K562 (cell line): ENCODE measurements around the gene CEBPB. TPM values are rescaled to one million over a fixed set of nuclear protein-coding genes. Genes with fewer than 3 reads are reported as not detected.
A peak's percentile ranks its signal among the peaks of the same experiment; 100 is the strongest.

Source experiments
- BACH1 ChIP-seq: fragments of 200-800 bp; sonication (Bioruptor generic); IDR thresholded peaks from 2 replicates; pipeline ENCODE4 v1.6.1; 2016; ENCODE audit warnings: missing genetic modification characterization, missing compliant biosample characterization
- CREB1 ChIP-seq, 2 experiments: sonication (generic) in 1 of 2; formaldehyde crosslinking in 1 of 2; IDR thresholded peaks; 2 replicates each; pipeline versions ENCODE4 v1.6.1 to v1.8.0; 2012 to 2022; ENCODE audit warnings: inconsistent platforms in 1 of 2, mild to moderate bottlenecking in 1 of 2, missing genetic modification reagents in 1 of 2, moderate library complexity in 1 of 2
- CTBP1 ChIP-seq: fragments of 450-650 bp; IDR thresholded peaks from 2 replicates; pipeline ENCODE4 v1.6.1; 2016; ENCODE audit warnings: borderline replicate concordance
- DMBX1 ChIP-seq: fragments of 250-450 bp; sonication (Bioruptor Pico); IDR thresholded peaks from 2 replicates; pipeline ENCODE4 v1.8.0; 2022; ENCODE audit warnings: inconsistent platforms, mild to moderate bottlenecking, moderate library complexity, borderline replicate concordance
- FOSL1 ChIP-seq: fragments of 200-800 bp; sonication (Bioruptor generic); conservative IDR thresholded peaks from 2 replicates; pipeline ENCODE4 v1.6.1; 2016; ENCODE audit warnings: missing genetic modification characterization, missing compliant biosample characterization
- HCFC1 ChIP-seq: IDR thresholded peaks from 2 replicates; pipeline ENCODE4 v1.6.1; 2012; ENCODE audit warnings: low read depth, low read length, improper control_type of control experiment
- KAT7 ChIP-seq: sonication (generic); formaldehyde crosslinking; IDR thresholded peaks from 2 replicates; pipeline ENCODE4 v1.8.0; 2022; ENCODE audit warnings: missing genetic modification reagents, mild to moderate bottlenecking, borderline replicate concordance
- KHSRP ChIP-seq: fragments of 450-650 bp; IDR thresholded peaks from 2 replicates; pipeline ENCODE4 v1.6.1; 2017
- MECOM ChIP-seq: fragments of 250-450 bp; sonication (Bioruptor Pico); IDR thresholded peaks from 2 replicates; pipeline ENCODE4 v1.8.0; 2022; ENCODE audit warnings: inconsistent platforms
- POLR2B ChIP-seq: fragments of 450-650 bp; IDR thresholded peaks from 2 replicates; pipeline ENCODE4 v1.6.1; 2018; ENCODE audit warnings: low read depth; ENCODE audit not compliant: partially characterized antibody
- RAD51 ChIP-seq: fragments of 450-650 bp; IDR thresholded peaks from 2 replicates; pipeline ENCODE4 v1.7.1; 2016; ENCODE audit warnings: low read depth, mild to moderate bottlenecking, borderline replicate concordance
- TAF7 ChIP-seq: fragments of 450-650 bp; IDR thresholded peaks from 2 replicates; pipeline ENCODE4 v1.6.1; 2016; ENCODE audit warnings: missing genetic modification characterization, missing compliant biosample characterization
- ZNF584 ChIP-seq: fragments of 200-800 bp; sonication (Bioruptor generic); IDR thresholded peaks from 2 replicates; pipeline ENCODE4 v1.6.1; 2016; ENCODE audit warnings: low read depth, mild to moderate bottlenecking, missing genetic modification characterization, missing compliant biosample characterization
- polyA plus RNA-seq, 8 experiments: library from polyadenylated mRNA; depleted of rRNA in 4 of 8; stranded (reverse) in 5 of 8; unstranded in 3 of 8; fragments of >200 nt; fragmentation: Nextera tagmentation in 2 of 8; fragmentation: Illumina TruSeq in 1 of 8; extraction: Ambion mirVana in 2 of 8; extraction: Trizol in 1 of 8; gene quantifications; 2 replicates each; pipeline versions ENCODE4 v1.2.1 to v1.2.3, GENCODE V29; 2011 to 2014; ENCODE audit warnings: inconsistent platforms in 1 of 8, missing spikeins in 1 of 8
- total RNA-seq, 7 experiments: library from RNA; depleted of rRNA in 6 of 7; stranded (reverse); fragments of >200 nt in 6 of 7; fragmentation: Illumina TruSeq in 2 of 7; extraction: Trizol in 2 of 7; gene quantifications; 2 replicates each; pipeline versions ENCODE4 v1.2.1 to v1.2.3, GENCODE V29; 2011 to 2021; ENCODE audit warnings: low replicate concordance in 1 of 7
- TF ChIP-seq, protein P1 (sequence below): fragments of 200-800 bp; sonication (Bioruptor generic); IDR thresholded peaks from 2 replicates; pipeline ENCODE4 v1.6.1; 2016; ENCODE audit warnings: missing genetic modification characterization, missing compliant biosample characterization
- TF ChIP-seq, protein P2 (sequence below): IDR thresholded peaks from 2 replicates; pipeline ENCODE4 v1.6.1; 2014; ENCODE audit warnings: antibody characterized with exemption
- TF ChIP-seq, protein P3 (sequence below): fragments of 450-650 bp; IDR thresholded peaks from 2 replicates; pipeline ENCODE4 v1.6.1; 2017; ENCODE audit warnings: antibody characterized with exemption, mild to moderate bottlenecking

The CEBPB gene
- total and polyA plus RNA-seq, 9 of the 15 experiments (the other 6 are each of a cell fraction or from before 2014, with no cell fraction given), result 1.2 to 72.6 (median 7.8) TPM

DNA sequence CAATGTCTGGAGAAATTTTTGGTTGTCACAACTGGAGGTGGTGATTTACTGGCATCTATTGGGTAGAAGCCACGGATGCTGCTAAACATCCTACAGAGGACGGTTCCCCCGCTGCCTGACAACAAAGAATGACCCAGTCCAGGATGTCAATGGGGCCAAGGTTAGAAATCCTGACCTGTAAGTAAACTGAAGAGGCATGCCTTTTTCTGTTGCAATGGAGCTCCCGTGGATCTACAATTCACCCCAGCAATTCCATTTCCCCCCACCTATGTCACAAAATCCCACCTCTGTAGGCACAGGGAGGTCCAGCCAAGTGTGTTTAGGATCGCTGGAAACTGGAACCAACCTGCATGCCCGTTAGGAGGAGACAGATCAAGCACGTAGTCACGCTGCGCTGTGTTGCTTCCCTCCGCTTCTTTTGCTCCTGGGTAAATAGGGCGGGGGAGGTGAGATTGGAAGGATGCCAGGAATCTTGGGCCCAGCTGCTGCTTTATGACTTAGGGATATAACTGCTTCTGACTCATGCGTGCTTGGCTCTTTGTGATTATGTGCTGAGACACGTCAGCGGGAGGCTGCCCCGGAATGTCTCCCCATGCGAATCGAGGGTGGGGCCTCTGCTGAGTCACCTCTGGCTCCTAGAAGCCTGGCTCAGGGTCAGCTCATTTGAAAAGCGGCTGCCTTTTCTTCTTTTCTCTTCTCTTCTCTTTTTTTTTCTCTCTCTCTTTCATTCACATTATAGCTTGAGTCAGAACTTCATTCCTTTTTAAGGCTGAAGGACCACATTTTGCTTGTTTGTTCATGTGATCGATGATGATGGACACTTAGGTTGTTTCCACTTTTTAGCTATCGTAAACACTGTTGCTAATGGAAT, 24.7 kb upstream of the CEBPB start (continued):
- peak; percentile 71; the same call in 1 of the 2 replicates for TF ChIP-seq ZNF584 (CRISPR knock-in tag)
- peak; percentile 88 for TF ChIP-seq CTBP1
- TF ChIP-seq TAF7, result peak; percentile 43; the same call in 1 of the 2 replicates
- peak; percentile 100 for TF ChIP-seq FOSL1 (tag)
- peak; percentile 64 for TF ChIP-seq POLR2B
- TF ChIP-seq KAT7 (CRISPR knock-in tag), result 0 out of 2 replicates have a peak, but pooled peaks have one; percentile 37
- TF ChIP-seq MECOM, result 0 out of 2 replicates have a peak, but pooled peaks have one; percentile 49
- TF ChIP-seq, protein P1, sequence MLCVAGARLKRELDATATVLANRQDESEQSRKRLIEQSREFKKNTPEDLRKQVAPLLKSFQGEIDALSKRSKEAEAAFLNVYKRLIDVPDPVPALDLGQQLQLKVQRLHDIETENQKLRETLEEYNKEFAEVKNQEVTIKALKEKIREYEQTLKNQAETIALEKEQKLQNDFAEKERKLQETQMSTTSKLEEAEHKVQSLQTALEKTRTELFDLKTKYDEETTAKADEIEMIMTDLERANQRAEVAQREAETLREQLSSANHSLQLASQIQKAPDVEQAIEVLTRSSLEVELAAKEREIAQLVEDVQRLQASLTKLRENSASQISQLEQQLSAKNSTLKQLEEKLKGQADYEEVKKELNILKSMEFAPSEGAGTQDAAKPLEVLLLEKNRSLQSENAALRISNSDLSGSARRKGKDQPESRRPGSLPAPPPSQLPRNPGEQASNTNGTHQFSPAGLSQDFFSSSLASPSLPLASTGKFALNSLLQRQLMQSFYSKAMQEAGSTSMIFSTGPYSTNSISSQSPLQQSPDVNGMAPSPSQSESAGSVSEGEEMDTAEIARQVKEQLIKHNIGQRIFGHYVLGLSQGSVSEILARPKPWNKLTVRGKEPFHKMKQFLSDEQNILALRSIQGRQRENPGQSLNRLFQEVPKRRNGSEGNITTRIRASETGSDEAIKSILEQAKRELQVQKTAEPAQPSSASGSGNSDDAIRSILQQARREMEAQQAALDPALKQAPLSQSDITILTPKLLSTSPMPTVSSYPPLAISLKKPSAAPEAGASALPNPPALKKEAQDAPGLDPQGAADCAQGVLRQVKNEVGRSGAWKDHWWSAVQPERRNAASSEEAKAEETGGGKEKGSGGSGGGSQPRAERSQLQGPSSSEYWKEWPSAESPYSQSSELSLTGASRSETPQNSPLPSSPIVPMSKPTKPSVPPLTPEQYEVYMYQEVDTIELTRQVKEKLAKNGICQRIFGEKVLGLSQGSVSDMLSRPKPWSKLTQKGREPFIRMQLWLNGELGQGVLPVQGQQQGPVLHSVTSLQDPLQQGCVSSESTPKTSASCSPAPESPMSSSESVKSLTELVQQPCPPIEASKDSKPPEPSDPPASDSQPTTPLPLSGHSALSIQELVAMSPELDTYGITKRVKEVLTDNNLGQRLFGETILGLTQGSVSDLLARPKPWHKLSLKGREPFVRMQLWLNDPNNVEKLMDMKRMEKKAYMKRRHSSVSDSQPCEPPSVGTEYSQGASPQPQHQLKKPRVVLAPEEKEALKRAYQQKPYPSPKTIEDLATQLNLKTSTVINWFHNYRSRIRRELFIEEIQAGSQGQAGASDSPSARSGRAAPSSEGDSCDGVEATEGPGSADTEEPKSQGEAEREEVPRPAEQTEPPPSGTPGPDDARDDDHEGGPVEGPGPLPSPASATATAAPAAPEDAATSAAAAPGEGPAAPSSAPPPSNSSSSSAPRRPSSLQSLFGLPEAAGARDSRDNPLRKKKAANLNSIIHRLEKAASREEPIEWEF (CRISPR knock-in tag), result peak; percentile 12; the same call in 1 of the 2 replicates
- peak; percentile 62; the same call in 1 of the 2 replicates for TF ChIP-seq HCFC1
- TF ChIP-seq DMBX1, result peak; percentile 38; the same call in 1 of the 2 replicates
- TF ChIP-seq, protein P2, sequence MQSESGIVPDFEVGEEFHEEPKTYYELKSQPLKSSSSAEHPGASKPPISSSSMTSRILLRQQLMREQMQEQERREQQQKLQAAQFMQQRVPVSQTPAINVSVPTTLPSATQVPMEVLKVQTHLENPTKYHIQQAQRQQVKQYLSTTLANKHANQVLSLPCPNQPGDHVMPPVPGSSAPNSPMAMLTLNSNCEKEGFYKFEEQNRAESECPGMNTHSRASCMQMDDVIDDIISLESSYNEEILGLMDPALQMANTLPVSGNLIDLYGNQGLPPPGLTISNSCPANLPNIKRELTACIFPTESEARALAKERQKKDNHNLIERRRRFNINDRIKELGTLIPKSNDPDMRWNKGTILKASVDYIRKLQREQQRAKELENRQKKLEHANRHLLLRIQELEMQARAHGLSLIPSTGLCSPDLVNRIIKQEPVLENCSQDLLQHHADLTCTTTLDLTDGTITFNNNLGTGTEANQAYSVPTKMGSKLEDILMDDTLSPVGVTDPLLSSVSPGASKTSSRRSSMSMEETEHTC, result peak; percentile 40; the same call in 1 of the 2 replicates
- TF ChIP-seq, protein P3, sequence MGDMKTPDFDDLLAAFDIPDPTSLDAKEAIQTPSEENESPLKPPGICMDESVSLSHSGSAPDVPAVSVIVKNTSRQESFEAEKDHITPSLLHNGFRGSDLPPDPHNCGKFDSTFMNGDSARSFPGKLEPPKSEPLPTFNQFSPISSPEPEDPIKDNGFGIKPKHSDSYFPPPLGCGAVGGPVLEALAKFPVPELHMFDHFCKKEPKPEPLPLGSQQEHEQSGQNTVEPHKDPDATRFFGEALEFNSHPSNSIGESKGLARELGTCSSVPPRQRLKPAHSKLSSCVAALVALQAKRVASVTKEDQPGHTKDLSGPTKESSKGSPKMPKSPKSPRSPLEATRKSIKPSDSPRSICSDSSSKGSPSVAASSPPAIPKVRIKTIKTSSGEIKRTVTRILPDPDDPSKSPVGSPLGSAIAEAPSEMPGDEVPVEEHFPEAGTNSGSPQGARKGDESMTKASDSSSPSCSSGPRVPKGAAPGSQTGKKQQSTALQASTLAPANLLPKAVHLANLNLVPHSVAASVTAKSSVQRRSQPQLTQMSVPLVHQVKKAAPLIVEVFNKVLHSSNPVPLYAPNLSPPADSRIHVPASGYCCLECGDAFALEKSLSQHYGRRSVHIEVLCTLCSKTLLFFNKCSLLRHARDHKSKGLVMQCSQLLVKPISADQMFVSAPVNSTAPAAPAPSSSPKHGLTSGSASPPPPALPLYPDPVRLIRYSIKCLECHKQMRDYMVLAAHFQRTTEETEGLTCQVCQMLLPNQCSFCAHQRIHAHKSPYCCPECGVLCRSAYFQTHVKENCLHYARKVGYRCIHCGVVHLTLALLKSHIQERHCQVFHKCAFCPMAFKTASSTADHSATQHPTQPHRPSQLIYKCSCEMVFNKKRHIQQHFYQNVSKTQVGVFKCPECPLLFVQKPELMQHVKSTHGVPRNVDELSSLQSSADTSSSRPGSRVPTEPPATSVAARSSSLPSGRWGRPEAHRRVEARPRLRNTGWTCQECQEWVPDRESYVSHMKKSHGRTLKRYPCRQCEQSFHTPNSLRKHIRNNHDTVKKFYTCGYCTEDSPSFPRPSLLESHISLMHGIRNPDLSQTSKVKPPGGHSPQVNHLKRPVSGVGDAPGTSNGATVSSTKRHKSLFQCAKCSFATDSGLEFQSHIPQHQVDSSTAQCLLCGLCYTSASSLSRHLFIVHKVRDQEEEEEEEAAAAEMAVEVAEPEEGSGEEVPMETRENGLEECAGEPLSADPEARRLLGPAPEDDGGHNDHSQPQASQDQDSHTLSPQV, result peak; percentile 95
- TF ChIP-seq BACH1 (tag), result peak; percentile 99
- peak; percentile 93 for TF ChIP-seq CREB1 (IDR thresholded peaks at IDR 0.05)
- TF ChIP-seq CREB1 (CRISPR knock-in tag; IDR thresholded peaks at IDR 0.05), result peak; percentile 86
- TF ChIP-seq KHSRP, result 0 out of 2 replicates have a peak, but pooled peaks have one; percentile 7
- TF ChIP-seq RAD51, result peak; percentile 50; the same call in 1 of the 2 replicates
